H9 (cell line): Measurements from ENCODE around the gene ABCA6. TPM values are rescaled to one million over a fixed set of nuclear protein-coding genes. Genes with fewer than 3 reads are reported as not detected.

ENCODE experiments used
- DNase-seq: peaks from one replicate; pipeline ENCODE4 v3.0.0-alpha.2; 2017
- H2AFZ ChIP-seq: one replicate; pipeline ENCODE4 v1.6.1; 2013; ENCODE audit warnings: mild to moderate bottlenecking, low read length, control low read depth, moderate library complexity
- H2AK5ac ChIP-seq: 2 replicates; pipeline ENCODE4 v1.6.1; 2013; ENCODE audit warnings: low read length, control low read depth, mixed read lengths; ENCODE audit not compliant: insufficient read length
- H2BK120ac ChIP-seq: one replicate; pipeline ENCODE4 v1.6.1; 2013; ENCODE audit warnings: low read depth, mild to moderate bottlenecking, low read length, control low read depth, inconsistent platforms; ENCODE audit not compliant: poor library complexity, severe bottlenecking
- H2BK12ac ChIP-seq: 2 replicates; pipeline ENCODE4 v1.6.1; 2013; ENCODE audit warnings: low read length, control low read depth, mixed read lengths, low read depth; ENCODE audit not compliant: insufficient read length
- H2BK15ac ChIP-seq: 2 replicates; pipeline ENCODE4 v1.6.1; 2013; ENCODE audit warnings: low read depth, low read length, control low read depth
- H2BK20ac ChIP-seq: one replicate; pipeline ENCODE4 v1.6.1; 2013; ENCODE audit warnings: low read depth, mild to moderate bottlenecking, low read length, control low read depth, inconsistent platforms; ENCODE audit not compliant: poor library complexity, severe bottlenecking
- H2BK5ac ChIP-seq: 2 replicates; pipeline ENCODE4 v1.6.1; 2013; ENCODE audit warnings: low read length, control low read depth, mixed read lengths; ENCODE audit not compliant: insufficient read length
- H3K14ac ChIP-seq: 2 replicates; pipeline ENCODE4 v1.6.1; 2013; ENCODE audit warnings: low read length, control low read depth; ENCODE audit not compliant: insufficient read depth
- H3K18ac ChIP-seq: 2 replicates; pipeline ENCODE4 v1.6.1; 2013; ENCODE audit warnings: low read depth, mild to moderate bottlenecking, mixed read lengths, low read length, control low read depth; ENCODE audit not compliant: insufficient read length
- H3K23ac ChIP-seq: 2 replicates; pipeline ENCODE4 v1.6.1; 2013; ENCODE audit warnings: low read length, control low read depth, mixed read lengths, low read depth; ENCODE audit not compliant: insufficient read length
- H3K23me2 ChIP-seq: 2 replicates; pipeline ENCODE4 v1.6.1; 2013; ENCODE audit warnings: low read depth, mild to moderate bottlenecking, mixed read lengths, low read length, control low read depth; ENCODE audit not compliant: insufficient read length, poor library complexity, severe bottlenecking
- H3K27ac ChIP-seq: 2 replicates; pipeline ENCODE4 v1.5.1; 2013; ENCODE audit warnings: low read length, control low read depth, mixed read lengths, low read depth; ENCODE audit not compliant: insufficient read length
- H3K27me3 ChIP-seq: 2 replicates; pipeline ENCODE4 v1.6.1; 2013; ENCODE audit warnings: low read length, control low read depth, inconsistent platforms; ENCODE audit not compliant: insufficient read depth
- H3K4ac ChIP-seq: 2 replicates; pipeline ENCODE4 v1.6.1; 2013; ENCODE audit warnings: low read depth, mild to moderate bottlenecking, control low read depth, inconsistent platforms, low read length, moderate library complexity
- H3K4me1 ChIP-seq: 2 replicates; pipeline ENCODE4 v1.6.1; 2013; ENCODE audit warnings: low read length, control low read depth, inconsistent platforms; ENCODE audit not compliant: insufficient read depth
- H3K4me2 ChIP-seq: 2 replicates; pipeline ENCODE4 v1.6.1; 2013; ENCODE audit warnings: low read length, control low read depth, mixed read lengths; ENCODE audit not compliant: insufficient read length, insufficient read depth
- H3K56ac ChIP-seq: 2 replicates; pipeline ENCODE4 v1.6.1; 2013; ENCODE audit warnings: low read depth, mild to moderate bottlenecking, mixed read lengths, low read length, control low read depth; ENCODE audit not compliant: insufficient read length
- H3K79me1 ChIP-seq: 2 replicates; pipeline ENCODE4 v1.6.1; 2013; ENCODE audit warnings: low read depth, mild to moderate bottlenecking, moderate library complexity, low read length, control low read depth, inconsistent platforms; ENCODE audit not compliant: insufficient read depth, poor library complexity, severe bottlenecking
- H3K79me2 ChIP-seq: 2 replicates; pipeline ENCODE4 v1.6.1; 2013; ENCODE audit warnings: low read length, control low read depth, inconsistent platforms; ENCODE audit not compliant: insufficient read depth
- H3K9ac ChIP-seq: 2 replicates; pipeline ENCODE4 v1.6.1; 2013; ENCODE audit warnings: low read length, control low read depth, mixed read lengths; ENCODE audit not compliant: insufficient read length; ENCODE audit errors: extremely low read depth
- H3K9me3 ChIP-seq: one replicate; pipeline ENCODE4 v1.6.1; 2013; ENCODE audit warnings: low read depth, low read length, inconsistent platforms; ENCODE audit not compliant: control insufficient read depth
- H3T11ph ChIP-seq: one replicate; pipeline ENCODE4 v1.6.1; 2013; ENCODE audit warnings: mild to moderate bottlenecking, low read length, control low read depth, inconsistent platforms
- H4K20me1 ChIP-seq: one replicate; pipeline ENCODE4 v1.6.1; 2013; ENCODE audit not compliant: control insufficient read depth, insufficient read length, insufficient read depth
- H4K5ac ChIP-seq: 2 replicates; pipeline ENCODE4 v1.6.1; 2013; ENCODE audit warnings: low read depth, mild to moderate bottlenecking, mixed read lengths, low read length, control low read depth; ENCODE audit not compliant: insufficient read length
- H4K8ac ChIP-seq: replicated peaks from 2 replicates; pipeline ENCODE4 v1.6.1; 2013; ENCODE audit warnings: low read length, control low read depth, mixed read lengths, low read depth; ENCODE audit not compliant: insufficient read length
- H4K91ac ChIP-seq: 2 replicates; pipeline ENCODE4 v1.6.1; 2013; ENCODE audit warnings: low read depth, mild to moderate bottlenecking, moderate library complexity, mixed read lengths, low read length, control low read depth; ENCODE audit not compliant: insufficient read length
- H3K27ac Mint-ChIP-seq, 3 experiments: 2 replicates in 2 of 3; 3 replicates in 1 of 3; pipeline ENCODE4 v1.8.0; 2020 to 2021; ENCODE audit warnings: mixed read lengths in 3 of 3, mild to moderate bottlenecking in 1 of 3, moderate library complexity in 1 of 3
- H3K27me3 Mint-ChIP-seq: 2 replicates; pipeline ENCODE4 v1.8.0; 2021; ENCODE audit warnings: low read depth, mild to moderate bottlenecking, moderate library complexity, mixed read lengths
- H3K36me3 Mint-ChIP-seq, 3 experiments: 2 replicates in 2 of 3; 3 replicates in 1 of 3; pipeline ENCODE4 v1.8.0; 2020 to 2021; ENCODE audit warnings: low read depth in 3 of 3, mixed read lengths in 3 of 3; ENCODE audit not compliant: insufficient read depth in 1 of 3
- H3K4me1 Mint-ChIP-seq, 2 experiments: 2 replicates each; pipeline ENCODE4 v1.8.0; 2020; ENCODE audit warnings: mixed read lengths in 2 of 2
- H3K4me3 Mint-ChIP-seq, 2 experiments: 2 replicates in 1 of 2; 3 replicates in 1 of 2; pipeline ENCODE4 v1.8.0; 2020 to 2021; ENCODE audit warnings: mild to moderate bottlenecking in 2 of 2, mixed read lengths in 2 of 2, moderate library complexity in 1 of 2
- H3K9me3 Mint-ChIP-seq, 2 experiments: 2 replicates in 1 of 2; 3 replicates in 1 of 2; pipeline ENCODE4 v1.8.0; 2020; ENCODE audit warnings: mild to moderate bottlenecking in 2 of 2, mixed read lengths in 2 of 2, moderate library complexity in 1 of 2
- WGBS: extraction: QIAGEN DNeasy Blood & Tissue Kit; methylation state at CpG from one replicate; pipeline ENCODE4 v1.1.7; 2013; ENCODE audit warnings: missing lambda C conversion rate, low lambda C conversion rate, mixed read lengths; ENCODE audit not compliant: insufficient read length; ENCODE audit errors: extremely low coverage; 5-methylcytosine and 5-hydroxymethylcytosine counted together
- total RNA-seq: library from RNA; stranded (reverse); gene quantifications from 2 replicates; pipeline ENCODE4 v1.2.1, GENCODE V29; 2021
- TF ChIP-seq, protein P1 (sequence below): fragments of 200-600 bp; sonication (generic); conservative IDR thresholded peaks from 3 replicates; pipeline ENCODE4 v1.8.0; 2021; ENCODE audit warnings: antibody characterized with exemption, mild to moderate bottlenecking

Gene ABCA6
- total RNA-seq, 1 experiment from 2014 or later, result not detected

DNA sequence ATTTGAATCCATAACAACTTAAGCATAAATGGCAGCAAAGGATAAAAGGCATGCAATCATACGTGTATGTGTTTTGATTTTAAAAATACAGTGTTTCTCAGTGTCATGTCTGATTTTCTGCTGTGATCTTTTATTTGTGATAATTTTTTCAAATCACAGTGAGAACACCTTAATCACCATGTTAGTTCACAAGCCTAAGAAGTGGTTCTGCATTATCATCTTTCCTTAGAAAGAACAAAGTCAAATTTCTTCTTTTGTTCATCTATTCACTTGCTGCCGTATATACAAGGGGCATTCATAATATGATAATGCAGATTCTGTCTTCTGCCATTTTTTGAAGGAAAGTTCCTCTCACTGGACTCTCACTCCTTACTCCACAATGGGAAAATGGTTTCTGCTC lies 47.7 kb downstream of the ABCA6 start:
- no peak overlapping the region for H3K27ac Mint-ChIP-seq
- no peaks in the 10 kb centered on the region for H3K36me3 Mint-ChIP-seq
- Histone ChIP-seq H2BK15ac (no peak overlapping the region), H3K79me1 (no peaks in the 10 kb centered on the region), H3K4ac (no peak overlapping the region), H3K27me3 (no peaks in the 10 kb centered on the region), H2BK5ac (no peak overlapping the region), H4K5ac (no peak overlapping the region), H3K9me3 (no peaks in the 10 kb centered on the region), H4K8ac (no peak overlapping the region), H3K9ac (no peak overlapping the region), H3K23ac (no peak overlapping the region), H3K23me2 (no peaks in the 10 kb centered on the region), H3K18ac (no peak overlapping the region), H4K91ac (no peak overlapping the region), H2BK20ac (no peak overlapping the region), H4K20me1 (no peaks in the 10 kb centered on the region), H3K4me1 (no peaks in the 10 kb centered on the region), H3K4me2 (no peak overlapping the region), H3K56ac (no peak overlapping the region), H2AFZ (no peak overlapping the region), H2BK12ac (no peak overlapping the region), H2AK5ac (no peak overlapping the region), H3K14ac (no peak overlapping the region), H3K27ac (no peak overlapping the region), H3K79me2 (no peaks in the 10 kb centered on the region), H2BK120ac (no peak overlapping the region), H3T11ph (no peak overlapping the region)
- no peak for DNase-seq
- no peaks in the 10 kb centered on the region for H3K27me3 Mint-ChIP-seq
- H3K9me3 Mint-ChIP-seq, result no peaks in the 10 kb centered on the region
- TF ChIP-seq, protein P1, sequence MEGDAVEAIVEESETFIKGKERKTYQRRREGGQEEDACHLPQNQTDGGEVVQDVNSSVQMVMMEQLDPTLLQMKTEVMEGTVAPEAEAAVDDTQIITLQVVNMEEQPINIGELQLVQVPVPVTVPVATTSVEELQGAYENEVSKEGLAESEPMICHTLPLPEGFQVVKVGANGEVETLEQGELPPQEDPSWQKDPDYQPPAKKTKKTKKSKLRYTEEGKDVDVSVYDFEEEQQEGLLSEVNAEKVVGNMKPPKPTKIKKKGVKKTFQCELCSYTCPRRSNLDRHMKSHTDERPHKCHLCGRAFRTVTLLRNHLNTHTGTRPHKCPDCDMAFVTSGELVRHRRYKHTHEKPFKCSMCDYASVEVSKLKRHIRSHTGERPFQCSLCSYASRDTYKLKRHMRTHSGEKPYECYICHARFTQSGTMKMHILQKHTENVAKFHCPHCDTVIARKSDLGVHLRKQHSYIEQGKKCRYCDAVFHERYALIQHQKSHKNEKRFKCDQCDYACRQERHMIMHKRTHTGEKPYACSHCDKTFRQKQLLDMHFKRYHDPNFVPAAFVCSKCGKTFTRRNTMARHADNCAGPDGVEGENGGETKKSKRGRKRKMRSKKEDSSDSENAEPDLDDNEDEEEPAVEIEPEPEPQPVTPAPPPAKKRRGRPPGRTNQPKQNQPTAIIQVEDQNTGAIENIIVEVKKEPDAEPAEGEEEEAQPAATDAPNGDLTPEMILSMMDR, result no peak
- WGBS, result no CpG with 5 or more reads among the region's 2 CpGs
- no peaks in the 10 kb centered on the region for H3K4me1 Mint-ChIP-seq
- H3K4me3 Mint-ChIP-seq, result no peak overlapping the region
